ENCODE results near the gene HELQ.
"Not testable (repeated sequence)": the region's sequence is repeated elsewhere in the genome, so short reads cannot be mapped to it uniquely, and the experiment has no call there.

HELQ gene

GRCh38 chr4:83503974-83504373, 48.4 kb upstream of the HELQ start:
- peaks cover 8% of the 10 kb centered on the region; the same call in 1 of the 2 replicates for H3K4me1 ChIP-seq (ENCODE audit: control insufficient read depth, low read length)
- H3K36me3 ChIP-seq (ENCODE audit: control insufficient read depth, low read length) = no peaks in the 10 kb centered on the region
- H4K20me1 ChIP-seq (ENCODE audit: control insufficient read depth, insufficient read depth, low read depth, low read length) = no peaks in the 10 kb centered on the region
- H3K4me3 ChIP-seq (ENCODE audit: low read length) = no peak overlapping the region
- TF ChIP-seq EZH2phosphoT487 (IDR thresholded peaks at IDR 0.05; ENCODE audit: borderline replicate concordance, low read length) = no peak
- no peak for TF ChIP-seq CTCF (IDR thresholded peaks at IDR 0.05; ENCODE audit: low read depth, low read length, poor library complexity, severe bottlenecking)
- no peaks in the 10 kb centered on the region for H3K27me3 ChIP-seq (ENCODE audit: control insufficient read depth, low read length)
- H3K79me2 ChIP-seq (ENCODE audit: control insufficient read depth, low read length) = no peaks in the 10 kb centered on the region
- H3F3A ChIP-seq (ENCODE audit: control insufficient read depth, insufficient read depth) = no peaks in the 10 kb centered on the region
- H3K27ac ChIP-seq (ENCODE audit: low read depth, low read length) = no peak overlapping the region
- no peaks in the 10 kb centered on the region for H3K9me3 ChIP-seq (ENCODE audit: control insufficient read depth, insufficient read depth, low read length)
- H3K4me2 ChIP-seq (ENCODE audit: low read length) = no peak overlapping the region
- H3K9me2 ChIP-seq (replicated peaks; ENCODE audit: control insufficient read depth, low read length) = no peaks in the 10 kb centered on the region

GRCh38 chr4:83501671-83502070, 46.0 kb upstream of the HELQ start:
- not testable (repeated sequence) for H3K27ac ChIP-seq (ENCODE audit: low read depth, low read length); H3K36me3 ChIP-seq (ENCODE audit: control insufficient read depth, low read length); H3K27me3 ChIP-seq (ENCODE audit: control insufficient read depth, low read length); H3F3A ChIP-seq (ENCODE audit: control insufficient read depth, insufficient read depth); H3K79me2 ChIP-seq (ENCODE audit: control insufficient read depth, low read length); H4K20me1 ChIP-seq (ENCODE audit: control insufficient read depth, insufficient read depth, low read depth, low read length); H3K9me3 ChIP-seq (ENCODE audit: control insufficient read depth, insufficient read depth, low read length); H3K9me2 ChIP-seq (replicated peaks; ENCODE audit: control insufficient read depth, low read length); H3K4me3 ChIP-seq (ENCODE audit: low read length); H3K4me1 ChIP-seq (ENCODE audit: control insufficient read depth, low read length); H3K4me2 ChIP-seq (ENCODE audit: low read length)

GRCh38 chr4:83498187-83498586, 42.6 kb upstream of the HELQ start:
- Histone ChIP-seq H3K27ac (ENCODE audit: low read depth, low read length) (no peak overlapping the region), H4K20me1 (ENCODE audit: control insufficient read depth, insufficient read depth, low read depth, low read length) (no peaks in the 10 kb centered on the region), H3K9me2 (replicated peaks; ENCODE audit: control insufficient read depth, low read length) (no peaks in the 10 kb centered on the region), H3K36me3 (ENCODE audit: control insufficient read depth, low read length) (no peaks in the 10 kb centered on the region), H3K9me3 (ENCODE audit: control insufficient read depth, insufficient read depth, low read length) (no peaks in the 10 kb centered on the region), H3K27me3 (ENCODE audit: control insufficient read depth, low read length) (no peaks in the 10 kb centered on the region), H3K4me2 (ENCODE audit: low read length) (no peak overlapping the region), H3K4me1 (ENCODE audit: control insufficient read depth, low read length) (no peaks in the 10 kb centered on the region), H3K79me2 (ENCODE audit: control insufficient read depth, low read length) (no peaks in the 10 kb centered on the region), H3K4me3 (ENCODE audit: low read length) (no peak overlapping the region), H3F3A (ENCODE audit: control insufficient read depth, insufficient read depth) (no peaks in the 10 kb centered on the region)
- no peak for TF ChIP-seq EZH2phosphoT487 (IDR thresholded peaks at IDR 0.05; ENCODE audit: borderline replicate concordance, low read length)
- TF ChIP-seq CTCF (IDR thresholded peaks at IDR 0.05; ENCODE audit: low read depth, low read length, poor library complexity, severe bottlenecking) = no peak

- H3K27ac ChIP-seq (ENCODE audit: low read depth, low read length); H3K27me3 ChIP-seq (ENCODE audit: control insufficient read depth, low read length); H4K20me1 ChIP-seq (ENCODE audit: control insufficient read depth, insufficient read depth, low read depth, low read length); H3K36me3 ChIP-seq (ENCODE audit: control insufficient read depth, low read length); H3F3A ChIP-seq (ENCODE audit: control insufficient read depth, insufficient read depth); H3K4me1 ChIP-seq (ENCODE audit: control insufficient read depth, low read length); H3K4me3 ChIP-seq (ENCODE audit: low read length); H3K9me3 ChIP-seq (ENCODE audit: control insufficient read depth, insufficient read depth, low read length); H3K4me2 ChIP-seq (ENCODE audit: low read length); H3K9me2 ChIP-seq (replicated peaks; ENCODE audit: control insufficient read depth, low read length); H3K79me2 ChIP-seq (ENCODE audit: control insufficient read depth, low read length): not testable (repeated sequence)
These were observed 40.7 kb upstream of the HELQ start for GRCh38 chr4:83496085-83496917.
